Ascending aorta (tissue), 2 donors: ENCODE data around the gene ALS2. TPM values are rescaled to one million over a fixed set of nuclear protein-coding genes. Genes with fewer than 3 reads are reported as not detected.

Source experiments
- DNase-seq, 2 donors: peaks; one replicate each; pipeline ENCODE4 v3.0.0-alpha.2; 2019; ENCODE audit warnings: low spot score in 2 of 2
- H3K27ac ChIP-seq, 2 donors: fragments of 200-600 bp; sonication (generic); one replicate each; pipeline ENCODE4 v1.5.1; 2016 to 2017; ENCODE audit warnings: mild to moderate bottlenecking in 1 of 2
- H3K27me3 ChIP-seq: fragments of 200-600 bp; sonication (generic); one replicate; pipeline ENCODE4 v1.5.1; 2017
- H3K36me3 ChIP-seq, 2 donors: fragments of 200-600 bp; sonication (generic); one replicate each; pipeline ENCODE4 v1.5.1; 2016
- H3K4me1 ChIP-seq, 2 donors: fragments of 200-600 bp; sonication (generic); one replicate each; pipeline ENCODE4 v1.5.1; 2016 to 2017; ENCODE audit warnings: mild to moderate bottlenecking in 1 of 2
- H3K4me3 ChIP-seq, 2 donors: fragments of 200-600 bp; sonication (generic); one replicate each; pipeline ENCODE4 v1.5.1; 2016 to 2017; ENCODE audit warnings: mild to moderate bottlenecking in 1 of 2
- H3K9me3 ChIP-seq, 2 donors: fragments of 200-600 bp; sonication (generic); one replicate each; pipeline ENCODE4 v1.5.1; 2016
- CTCF ChIP-seq, 3 experiments: fragments of 200-600 bp in 2 of 3; fragments of 450-650 bp in 1 of 3; sonication (generic) in 2 of 3; IDR thresholded peaks; one replicate each; pipeline ENCODE4 v1.5.1; 2016 to 2019; ENCODE audit warnings: antibody characterized with exemption in 3 of 3, mild to moderate bottlenecking in 1 of 3, moderate library complexity in 1 of 3
- intact Hi-C: fragments of 100-400 bp; cut with DNase I; formaldehyde crosslinking; loops from one replicate; pipeline ENCODE4 v1.15.1; 2023
- total RNA-seq: library from RNA; depleted of rRNA; stranded (reverse); fragments of >200 nt; gene quantifications from one replicate; pipeline ENCODE4 v1.1.0, GENCODE V29; 2016

ALS2 gene
- total RNA-seq, 1 donor from 2014 or later, result 6.5 TPM

- no peak for DNase-seq
- intact Hi-C loops, result loop anchor here (5.0 kb wide), 1 partner anchor 142 kb away; the partner anchor contains the start of gene TMEM237
- no peaks in the 10 kb centered on the region for H3K36me3 ChIP-seq
- H3K9me3 ChIP-seq, result no peaks in the 10 kb centered on the region
- no peak overlapping the region for H3K4me3 ChIP-seq
- no peaks in the 10 kb centered on the region for H3K27me3 ChIP-seq
- no peak for TF ChIP-seq CTCF (IDR thresholded peaks at IDR 0.05)
- H3K27ac ChIP-seq, result no peak overlapping the region
- peaks cover 0 to 9% of the 10 kb centered on the region in 2 donors for H3K4me1 ChIP-seq
Observed at GRCh38 chr2:201784563-201784962, 3.8 kb upstream of the ALS2 start.

- DNase-seq, result no peak
- Histone ChIP-seq H3K4me1 (peaks cover 0 to 10% of the 10 kb centered on the region in 2 donors), H3K27ac (peak overlapping the region in 1 of 2 donors; percentile 92), H3K36me3 (no peaks in the 10 kb centered on the region), H3K4me3 (peak overlapping the region; percentile 67 to 85), H3K27me3 (no peaks in the 10 kb centered on the region), H3K9me3 (no peaks in the 10 kb centered on the region)
- intact Hi-C loops, result loop anchor here (1.0 to 5.0 kb wide), 3 partner anchors 17 to 251 kb away; partner anchors contain the start of genes FZD7 and TMEM237
- no peak for TF ChIP-seq CTCF (IDR thresholded peaks at IDR 0.05)
Observed at GRCh38 chr2:201781557-201782051, 871 bp upstream of the ALS2 start.

- DNase-seq, result no peak
- H3K27ac ChIP-seq, result peak overlapping the region; percentile 84 to 92
- intact Hi-C loops, result loop anchor here (2.0 to 5.0 kb wide), 2 partner anchors 138 to 253 kb away; partner anchors contain the start of genes FZD7 and TMEM237
Observed at GRCh38 chr2:201779901-201780673, 646 bp downstream of the ALS2 start.

DNA sequence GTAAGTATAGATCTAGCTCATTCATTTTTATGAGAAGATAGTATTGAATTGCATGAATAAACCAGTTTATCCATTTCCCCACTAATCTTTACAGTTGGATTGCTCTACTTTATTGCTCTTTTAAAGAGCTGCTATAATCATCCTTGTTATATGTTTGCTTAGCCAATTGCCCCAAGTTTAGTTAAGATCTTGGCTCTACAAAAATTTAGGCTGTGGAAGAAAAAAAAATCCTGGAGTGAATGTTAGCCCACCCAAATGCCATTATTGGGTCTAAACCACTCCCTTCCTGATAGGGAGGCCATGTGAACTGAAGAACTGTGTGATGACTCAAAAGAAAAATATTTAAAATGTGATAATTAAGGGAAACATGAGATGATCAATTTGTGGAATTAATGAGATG, 2.9 kb downstream of the ALS2 start:
- TF ChIP-seq CTCF (IDR thresholded peaks at IDR 0.05), result no peak
- no peaks in the 10 kb centered on the region for H3K27me3 ChIP-seq
- intact Hi-C loops, result no loop called here
- H3K27ac ChIP-seq, result no peak overlapping the region
- H3K4me1 ChIP-seq, result peaks cover 0 to 7% of the 10 kb centered on the region in 2 donors
- DNase-seq, result no peak
- H3K36me3 ChIP-seq, result no peaks in the 10 kb centered on the region
- no peak overlapping the region for H3K4me3 ChIP-seq
- H3K9me3 ChIP-seq, result no peaks in the 10 kb centered on the region

More at GRCh38 chr2:201779901-201780673, 646 bp downstream of the ALS2 start:
- peak in 1 of 3 experiments; percentile 8 for TF ChIP-seq CTCF (IDR thresholded peaks at IDR 0.05)
- peaks cover 0 to 7% of the 10 kb centered on the region in 2 donors for H3K4me1 ChIP-seq
- H3K36me3 ChIP-seq, result no peaks in the 10 kb centered on the region
- H3K4me3 ChIP-seq, result peak overlapping the region; percentile 67 to 85
- no peaks in the 10 kb centered on the region for H3K27me3 ChIP-seq
- H3K9me3 ChIP-seq, result no peaks in the 10 kb centered on the region

GRCh38 chr2:201777043-201777442, 3.7 kb downstream of the ALS2 start:
- H3K36me3 ChIP-seq, result no peaks in the 10 kb centered on the region

More at GRCh38 chr2:201777043-201777442, 3.7 kb downstream of the ALS2 start:
- H3K9me3 ChIP-seq, result no peaks in the 10 kb centered on the region
- DNase-seq, result no peak
- H3K27ac ChIP-seq, result no peak overlapping the region
- intact Hi-C loops, result no loop called here
- no peak overlapping the region for H3K4me3 ChIP-seq
- no peak for TF ChIP-seq CTCF (IDR thresholded peaks at IDR 0.05)
- peaks cover 0 to 7% of the 10 kb centered on the region in 2 donors for H3K4me1 ChIP-seq
- no peaks in the 10 kb centered on the region for H3K27me3 ChIP-seq
